Effector CD8-positive, alpha-beta T cell (primary cell): ENCODE results near the gene CALHM2.
"Not testable (repeated sequence)": the region's sequence is repeated elsewhere in the genome, so short reads cannot be mapped to it uniquely, and the experiment has no call there.

ENCODE experiments used
- DNase-seq: peaks from one replicate; lab custom pipeline; 2025; lab: John Stamatoyannopoulos, UW

CALHM2 gene

GRCh38 chr10:103450201-103450695 lies 1.9 kb downstream of the CALHM2 start:
- no peak for DNase-seq

- DNase-seq: no peak
Measured at GRCh38 chr10:103449208-103450144, 2.7 kb downstream of the CALHM2 start.

- DNase-seq: no peak
Measured at GRCh38 chr10:103448746-103449145, 3.4 kb downstream of the CALHM2 start.

- DNase-seq: no peak
Measured at GRCh38 chr10:103447187-103447586, 5.0 kb downstream of the CALHM2 start.

- no peak for DNase-seq
Measured at GRCh38 chr10:103445767-103446567, 6.2 kb downstream of the CALHM2 start.

GRCh38 chr10:103445366-103445765 lies 6.8 kb downstream of the CALHM2 start:
- DNase-seq: no peak

GRCh38 chr10:103444478-103444877 lies 7.7 kb downstream of the CALHM2 start:
- DNase-seq: no peak

- DNase-seq: no peak
Measured at GRCh38 chr10:103443475-103444185, 8.5 kb downstream of the CALHM2 start.

GRCh38 chr10:103442031-103442461 lies 10.1 kb downstream of the CALHM2 start:
- DNase-seq: no peak

GRCh38 chr10:103441611-103442010 lies 10.6 kb downstream of the CALHM2 start:
- no peak for DNase-seq

- DNase-seq: no peak
Measured at GRCh38 chr10:103441206-103441605, 11.0 kb downstream of the CALHM2 start.

GRCh38 chr10:103440416-103440815 lies 11.8 kb downstream of the CALHM2 start:
- no peak for DNase-seq

GRCh38 chr10:103439776-103440175 lies 12.4 kb downstream of the CALHM2 start:
- DNase-seq: no peak

- DNase-seq: no peak
Measured at GRCh38 chr10:103433858-103434257, 18.3 kb downstream of the CALHM2 start.

GRCh38 chr10:103431902-103432301 lies 20.3 kb downstream of the CALHM2 start:
- no peak for DNase-seq

- no peak for DNase-seq
Measured at GRCh38 chr10:103429647-103430046, 22.5 kb downstream of the CALHM2 start.

GRCh38 chr10:103428989-103429643 lies 23.1 kb downstream of the CALHM2 start:
- DNase-seq: no peak

- no peak for DNase-seq
Measured at GRCh38 chr10:103427866-103428265, 24.3 kb downstream of the CALHM2 start.

- no peak for DNase-seq
Measured at GRCh38 chr10:103423748-103424147, 28.4 kb downstream of the CALHM2 start.

- DNase-seq: no peak
Measured at GRCh38 chr10:103419101-103419500, 33.1 kb downstream of the CALHM2 start.

GRCh38 chr10:103417601-103418000 lies 34.6 kb downstream of the CALHM2 start:
- DNase-seq: no peak

- DNase-seq: not testable (repeated sequence)
Measured at GRCh38 chr10:103417148-103417469, 35.1 kb downstream of the CALHM2 start.
